ENCODE data around the gene NEK11.

- no peak for TF ChIP-seq CTCF (IDR thresholded peaks at IDR 0.05; ENCODE audit: low read length)
- TF ChIP-seq EZH2 (IDR thresholded peaks at IDR 0.05; ENCODE audit: borderline replicate concordance, low read length) = no peak
These were observed 363.7 kb downstream of the NEK11 start for GRCh38 chr3:131390331-131390730.

Data from OCI-LY1 (cell line).